ENCODE measurements around the gene PSMD5. TPM values are rescaled to one million over a fixed set of nuclear protein-coding genes. Genes with fewer than 3 reads are reported as not detected.

PSMD5 gene
- total and polyA plus RNA-seq, 9 of the 15 experiments (the other 6 are each of a cell fraction or from before 2014, with no cell fraction given), result 46.4 to 148 (median 76.3) TPM

DNA sequence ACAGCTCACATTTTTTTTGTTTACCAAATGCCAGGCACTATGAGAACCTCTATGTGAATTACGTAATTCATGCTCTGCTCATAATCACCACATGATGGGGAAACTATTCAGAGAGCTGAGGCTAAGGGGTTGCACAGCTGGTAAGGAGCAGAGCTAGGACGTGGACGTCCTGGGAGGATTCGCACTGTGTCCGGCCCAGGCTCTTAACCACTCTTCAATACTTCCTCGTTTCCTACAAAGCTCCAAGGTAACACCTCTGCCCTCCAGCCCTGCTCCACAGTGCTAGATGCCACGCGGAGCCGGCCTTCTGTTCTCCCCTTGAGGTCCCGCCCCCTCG, 25.6 kb upstream of the PSMD5 start (continued):
- TF ChIP-seq KLF13 (tag; IDR thresholded peaks at IDR 0.05; ENCODE audit: borderline replicate concordance, low read depth) (peak; percentile 63; the same call in 1 of the 2 replicates), RAD21 (CRISPR knock-in tag; conservative IDR thresholded peaks at IDR 0.05 in 1 of 2, IDR thresholded peaks at IDR 0.05 in 1 of 2) (peak in 1 of 2 experiments; percentile 27; a peak in 1 of 4 replicates)
- TF ChIP-seq, protein P1, sequence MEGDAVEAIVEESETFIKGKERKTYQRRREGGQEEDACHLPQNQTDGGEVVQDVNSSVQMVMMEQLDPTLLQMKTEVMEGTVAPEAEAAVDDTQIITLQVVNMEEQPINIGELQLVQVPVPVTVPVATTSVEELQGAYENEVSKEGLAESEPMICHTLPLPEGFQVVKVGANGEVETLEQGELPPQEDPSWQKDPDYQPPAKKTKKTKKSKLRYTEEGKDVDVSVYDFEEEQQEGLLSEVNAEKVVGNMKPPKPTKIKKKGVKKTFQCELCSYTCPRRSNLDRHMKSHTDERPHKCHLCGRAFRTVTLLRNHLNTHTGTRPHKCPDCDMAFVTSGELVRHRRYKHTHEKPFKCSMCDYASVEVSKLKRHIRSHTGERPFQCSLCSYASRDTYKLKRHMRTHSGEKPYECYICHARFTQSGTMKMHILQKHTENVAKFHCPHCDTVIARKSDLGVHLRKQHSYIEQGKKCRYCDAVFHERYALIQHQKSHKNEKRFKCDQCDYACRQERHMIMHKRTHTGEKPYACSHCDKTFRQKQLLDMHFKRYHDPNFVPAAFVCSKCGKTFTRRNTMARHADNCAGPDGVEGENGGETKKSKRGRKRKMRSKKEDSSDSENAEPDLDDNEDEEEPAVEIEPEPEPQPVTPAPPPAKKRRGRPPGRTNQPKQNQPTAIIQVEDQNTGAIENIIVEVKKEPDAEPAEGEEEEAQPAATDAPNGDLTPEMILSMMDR (IDR thresholded peaks at IDR 0.05 in 2 of 3, conservative IDR thresholded peaks at IDR 0.05 in 1 of 3; ENCODE audit: insufficient read depth in 2 of 3, low read depth in 1 of 3, low read length in 3 of 3), result 0 out of 6 replicates have a peak, but pooled peaks of 1 of the 3 experiments have one; percentile 17

DNA sequence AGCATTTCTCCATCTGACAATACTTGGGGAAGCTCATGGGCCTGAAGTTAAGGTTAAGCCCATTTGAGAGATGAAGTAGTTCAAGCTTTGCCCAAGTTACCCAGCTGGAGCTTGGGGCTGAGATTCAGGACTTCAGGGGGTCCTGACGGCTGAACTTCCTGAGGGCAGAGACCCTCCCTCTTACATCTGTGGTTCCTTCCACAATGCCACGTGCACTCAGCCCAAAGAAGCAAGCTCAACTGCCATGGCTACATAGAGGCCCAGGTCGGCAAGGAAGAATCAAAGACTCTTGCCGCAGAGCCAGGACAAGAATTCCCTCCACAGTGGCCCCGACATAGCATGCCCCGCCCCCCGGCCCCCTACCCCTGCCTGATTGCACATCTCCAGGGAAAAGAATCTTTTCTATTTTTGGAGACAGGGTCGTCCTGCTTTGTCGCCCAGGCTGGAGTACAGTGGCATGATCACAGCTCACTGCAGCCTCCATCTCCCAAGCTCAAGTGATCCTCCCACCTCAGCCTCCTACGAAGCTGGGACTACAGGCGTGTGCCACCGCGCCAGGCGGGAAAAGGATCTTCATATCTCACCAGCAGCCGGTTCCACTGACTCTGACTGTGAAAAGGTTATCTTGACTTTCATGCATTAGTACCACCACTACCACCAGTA, 25.1 kb upstream of the PSMD5 start:
- Histone ChIP-seq H3K4me3 (peak overlapping the region; percentile 12; the same call in 1 of the 2 replicates), H2AFZ (ENCODE audit: low read depth, low read length) (peak overlapping the region; percentile 71; the same call in 1 of the 2 replicates), H3K27ac (ENCODE audit: extremely low read depth, low read depth, low read length) (peak overlapping the region; percentile 65), H3K79me2 (ENCODE audit: control insufficient read depth, insufficient read depth, low read length) (peaks cover 16% of the 10 kb centered on the region), H3K4me1 (replicated peaks in 1 of 2; ENCODE audit: control insufficient read depth in 2 of 2, insufficient read depth in 2 of 2, low read length in 2 of 2) (peaks cover 13 to 27% of the 10 kb centered on the region in 2 experiments), H3K4me2 (ENCODE audit: insufficient read depth, low read length) (peak overlapping the region; percentile 88), H3K27me3 (ENCODE audit: control insufficient read depth in 2 of 2, insufficient read depth in 2 of 2, low read length in 2 of 2) (no peaks in the 10 kb centered on the region), H3K9me3 (replicated peaks; ENCODE audit: control insufficient read depth, insufficient read depth, low read depth, low read length) (no peaks in the 10 kb centered on the region), H3K9me1 (ENCODE audit: control insufficient read depth, insufficient read depth, low read length) (peaks cover 8% of the 10 kb centered on the region), H3K36me3 (ENCODE audit: control insufficient read depth, insufficient read depth, low read length) (peaks cover 88% of the 10 kb centered on the region), H3K9ac (ENCODE audit: insufficient read depth in 1 of 2, low read depth in 2 of 2, low read length in 2 of 2) (peak overlapping the region; percentile 59 to 84), H4K20me1 (replicated peaks; ENCODE audit: control insufficient read depth, insufficient read depth, low read length) (no peaks in the 10 kb centered on the region)
- BruUV-seq (replicated peaks), result no TSS peak
- no peak for FAIRE-seq
- no peak for DNase-seq (ENCODE audit: extremely low read depth in 1 of 4, low spot score in 3 of 4)
- CTCF ChIA-PET (ENCODE audit: low intra/inter-chr PET ratio), result no interaction called here
- POLR2A ChIA-PET, result interaction anchor here (0.8 to 15.5 kb wide), 14 partner anchors 10 to 74 kb away, joined by 3 to 464 read pairs (median 4); partner anchors contain the start of genes FBXW2, PHF19 and PSMD5
- ATAC-seq, result no peak
- in situ Hi-C loops (cut with MboI), result no loop called here
- intact Hi-C loops (cut with micrococcal nuclease), result loop anchor here (1.0 to 10.0 kb wide), 4 partner anchors 25 to 253 kb away; no protein-coding TSS in a partner anchor
- WGBS (ENCODE audit: insufficient coverage, low coverage, missing lambda C conversion rate), result 76% methylated on average over 15 of the region's 15 CpGs
- TF ChIP-seq ZC3H4 (CRISPR knock-in tag; IDR thresholded peaks at IDR 0.05; ENCODE audit: borderline replicate concordance), result no peak
- no peak for TF ChIP-seq CBX1 (IDR thresholded peaks at IDR 0.05; ENCODE audit: low read depth)
- no peak for TF ChIP-seq ZSCAN32 (CRISPR knock-in tag; IDR thresholded peaks at IDR 0.05)
- TF ChIP-seq ZNF589 (CRISPR knock-in tag; IDR thresholded peaks at IDR 0.05; ENCODE audit: low read depth), result no peak
- no peak for TF ChIP-seq RBM14 (IDR thresholded peaks at IDR 0.05; ENCODE audit: borderline replicate concordance, insufficient read depth, low read depth, low read length)
- TF ChIP-seq KAT8 (IDR thresholded peaks at IDR 0.05; ENCODE audit: low read depth), result no peak
- no peak for TF ChIP-seq DIDO1 (tag; IDR thresholded peaks at IDR 0.05; ENCODE audit: low read depth)
- no peak for TF ChIP-seq ZSCAN29 (IDR thresholded peaks at IDR 0.05)
- TF ChIP-seq SRSF1 (IDR thresholded peaks at IDR 0.05; ENCODE audit: low read depth, low read length), result no peak
- no peak for TF ChIP-seq RFX5 (IDR thresholded peaks at IDR 0.05; ENCODE audit: low read depth, low read length)
- no peak for TF ChIP-seq NEUROD1 (IDR thresholded peaks at IDR 0.05; ENCODE audit: borderline replicate concordance, low read depth, low read length, partially characterized antibody)
- no peak for TF ChIP-seq C11orf30 (IDR thresholded peaks at IDR 0.05; ENCODE audit: low read depth)
